Peyer's patch (tissue), 4 donors: Measurements from ENCODE around the gene SGO2. TPM values are rescaled to one million over a fixed set of nuclear protein-coding genes. Genes with fewer than 3 reads are reported as not detected.
A peak's percentile ranks its signal among the peaks of the same experiment; 100 is the strongest.

Experiments used
- DNase-seq, 3 donors: peaks; one replicate each; pipeline ENCODE4 v3.0.0-alpha.2; 2017 to 2019
- H3K27ac ChIP-seq, 4 donors: fragments of 200-600 bp; sonication (generic); one replicate each; pipeline ENCODE4 v1.5.1; 2016 to 2019
- H3K27me3 ChIP-seq, 2 donors: fragments of 200-600 bp; sonication (generic); one replicate each; pipeline ENCODE4 v1.5.1; 2019
- H3K36me3 ChIP-seq, 3 donors: fragments of 200-600 bp; sonication (generic); one replicate each; pipeline ENCODE4 v1.5.1; 2016 to 2019
- H3K4me1 ChIP-seq, 4 donors: fragments of 200-600 bp; sonication (generic); one replicate each; pipeline ENCODE4 v1.5.1; 2016 to 2019
- H3K4me3 ChIP-seq, 4 donors: fragments of 200-600 bp; sonication (generic); 1 replicate in 3 of 4; 2 replicates in 1 of 4; pipeline ENCODE4 v1.5.1; 2016 to 2019; ENCODE audit warnings: mild to moderate bottlenecking in 1 of 4
- H3K9me3 ChIP-seq, 4 donors: fragments of 200-600 bp; sonication (generic); one replicate each; pipeline ENCODE4 v1.5.1; 2016 to 2019; ENCODE audit warnings: mild to moderate bottlenecking in 1 of 4
- POLR2A ChIP-seq, 2 donors: fragments of 450-650 bp; IDR thresholded peaks; one replicate each; pipeline ENCODE4 v1.5.1; 2017; ENCODE audit warnings: antibody characterized with exemption in 2 of 2, mild to moderate bottlenecking in 2 of 2, moderate library complexity in 2 of 2
- total RNA-seq, 4 donors: library from RNA; depleted of rRNA; stranded (reverse); fragments of >200 nt; gene quantifications; one replicate each; pipeline ENCODE4 v1.1.0, GENCODE V29; 2016
- TF ChIP-seq, protein P1 (sequence below), 6 experiments: fragments of 450-650 bp in 4 of 6; fragments of 200-600 bp in 2 of 6; sonication (generic) in 1 of 6; IDR thresholded peaks; one replicate each; pipeline ENCODE4 v1.5.1; 2017 to 2019; ENCODE audit warnings: antibody characterized with exemption in 6 of 6, mild to moderate bottlenecking in 3 of 6, moderate library complexity in 1 of 6

The SGO2 gene
- 1 to 10 TPM; 2.5 to 10.0 (median 6.7) TPM for total RNA-seq

- Histone ChIP-seq H3K27ac (peak within 1 kb of the TSS; percentile 55 to 79 (median 66)), H3K4me1 (peaks cover 0 to 12% (median 5%) of the 10 kb centered on the region in 4 donors), H3K27me3 (no peaks in the 10 kb centered on the region), H3K9me3 (no peaks in the 10 kb centered on the region), H3K36me3 (no peaks in the 10 kb centered on the region), H3K4me3 (peak within 1 kb of the TSS; percentile 57 to 94 (median 74))
- TF ChIP-seq, protein P1, sequence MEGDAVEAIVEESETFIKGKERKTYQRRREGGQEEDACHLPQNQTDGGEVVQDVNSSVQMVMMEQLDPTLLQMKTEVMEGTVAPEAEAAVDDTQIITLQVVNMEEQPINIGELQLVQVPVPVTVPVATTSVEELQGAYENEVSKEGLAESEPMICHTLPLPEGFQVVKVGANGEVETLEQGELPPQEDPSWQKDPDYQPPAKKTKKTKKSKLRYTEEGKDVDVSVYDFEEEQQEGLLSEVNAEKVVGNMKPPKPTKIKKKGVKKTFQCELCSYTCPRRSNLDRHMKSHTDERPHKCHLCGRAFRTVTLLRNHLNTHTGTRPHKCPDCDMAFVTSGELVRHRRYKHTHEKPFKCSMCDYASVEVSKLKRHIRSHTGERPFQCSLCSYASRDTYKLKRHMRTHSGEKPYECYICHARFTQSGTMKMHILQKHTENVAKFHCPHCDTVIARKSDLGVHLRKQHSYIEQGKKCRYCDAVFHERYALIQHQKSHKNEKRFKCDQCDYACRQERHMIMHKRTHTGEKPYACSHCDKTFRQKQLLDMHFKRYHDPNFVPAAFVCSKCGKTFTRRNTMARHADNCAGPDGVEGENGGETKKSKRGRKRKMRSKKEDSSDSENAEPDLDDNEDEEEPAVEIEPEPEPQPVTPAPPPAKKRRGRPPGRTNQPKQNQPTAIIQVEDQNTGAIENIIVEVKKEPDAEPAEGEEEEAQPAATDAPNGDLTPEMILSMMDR (IDR thresholded peaks at IDR 0.05): no peak
- peak; percentile 37 to 68 for TF ChIP-seq POLR2A (IDR thresholded peaks at IDR 0.05)
- DNase-seq: peak; percentile 92 to 98 (median 95)
Observed at GRCh38 chr2:200525882-200526651, at the start of gene SGO2. Gene SGO2, plus strand, starts transcription at chr2:200526207. Its CDS starts 6,769 bp downstream, at chr2:200532976.

- H3K4me3 ChIP-seq: no peak overlapping the region
- H3K9me3 ChIP-seq: no peaks in the 10 kb centered on the region
- no peaks in the 10 kb centered on the region for H3K4me1 ChIP-seq
- peaks cover 0 to 60% (median 0%) of the 10 kb centered on the region in 3 donors for H3K36me3 ChIP-seq
- no peak overlapping the region for H3K27ac ChIP-seq
- no peak for DNase-seq
- no peak for TF ChIP-seq POLR2A (IDR thresholded peaks at IDR 0.05)
- TF ChIP-seq, protein P1 (IDR thresholded peaks at IDR 0.05): no peak
- no peaks in the 10 kb centered on the region for H3K27me3 ChIP-seq
Observed at GRCh38 chr2:200476836-200477235, 49.2 kb upstream of the SGO2 start.

DNA sequence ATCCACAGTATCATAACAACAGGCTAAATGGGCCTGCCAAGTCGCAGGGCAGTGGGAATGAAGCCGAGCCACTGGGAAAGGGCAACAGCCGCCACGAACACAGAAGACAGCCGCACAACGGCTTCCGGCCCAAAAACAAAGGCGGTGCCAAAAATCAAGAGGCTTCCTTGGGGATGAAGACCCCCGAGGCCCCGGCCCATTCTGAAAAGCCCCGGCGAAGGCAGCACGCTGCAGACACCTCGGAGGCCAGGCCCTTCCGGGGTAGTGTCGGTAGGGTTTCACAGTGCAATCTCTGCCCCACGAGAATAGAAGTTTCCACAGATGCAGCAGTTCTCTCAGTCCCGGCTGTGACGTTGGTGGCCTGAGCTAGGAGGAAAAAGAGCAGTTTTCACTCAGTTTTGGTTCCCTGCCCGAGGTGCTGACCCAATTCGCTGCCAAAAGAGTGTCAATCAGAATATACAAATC, 48.3 kb upstream of the SGO2 start:
- Histone ChIP-seq H3K9me3 (no peaks in the 10 kb centered on the region), H3K4me1 (no peaks in the 10 kb centered on the region), H3K27ac (peak overlapping the region in 3 of 4 donors; percentile 31 to 45 (median 42)), H3K27me3 (no peaks in the 10 kb centered on the region), H3K36me3 (peaks cover 0 to 51% (median 0%) of the 10 kb centered on the region in 3 donors), H3K4me3 (no peak overlapping the region)
- TF ChIP-seq, protein P1 (IDR thresholded peaks at IDR 0.05): no peak
- no peak for TF ChIP-seq POLR2A (IDR thresholded peaks at IDR 0.05)
- no peak for DNase-seq

GRCh38 chr2:200479692-200480265, 46.2 kb upstream of the SGO2 start:
- Histone ChIP-seq H3K9me3 (no peaks in the 10 kb centered on the region), H3K27me3 (no peaks in the 10 kb centered on the region), H3K4me1 (no peaks in the 10 kb centered on the region), H3K36me3 (peaks cover 0 to 31% (median 0%) of the 10 kb centered on the region in 3 donors), H3K4me3 (no peak overlapping the region), H3K27ac (no peak overlapping the region)
- no peak for DNase-seq
- TF ChIP-seq, protein P1 (IDR thresholded peaks at IDR 0.05): no peak
- no peak for TF ChIP-seq POLR2A (IDR thresholded peaks at IDR 0.05)

- no peaks in the 10 kb centered on the region for H3K9me3 ChIP-seq
- no peak overlapping the region for H3K27ac ChIP-seq
- peaks cover 0 to 19% (median 0%) of the 10 kb centered on the region in 3 donors for H3K36me3 ChIP-seq
- TF ChIP-seq POLR2A (IDR thresholded peaks at IDR 0.05): no peak
- TF ChIP-seq, protein P1 (IDR thresholded peaks at IDR 0.05): no peak
- DNase-seq: no peak
- no peaks in the 10 kb centered on the region for H3K27me3 ChIP-seq
- no peaks in the 10 kb centered on the region for H3K4me1 ChIP-seq
- H3K4me3 ChIP-seq: no peak overlapping the region
Observed at GRCh38 chr2:200482194-200482593, 43.8 kb upstream of the SGO2 start.
